Astrocyte (in vitro differentiated cells and primary cell): ENCODE measurements around the gene VRK1.

Source experiments
- CTCF ChIP-seq: IDR thresholded peaks from 2 replicates; pipeline ENCODE4 v1.5.1; 2011; ENCODE audit warnings: low read depth, mild to moderate bottlenecking, inconsistent platforms, low read length, moderate library complexity; ENCODE audit not compliant: insufficient read depth
- EZH2 ChIP-seq: IDR thresholded peaks from 2 replicates; pipeline ENCODE4 v1.6.1; 2012; ENCODE audit warnings: mild to moderate bottlenecking, low read length, inconsistent platforms; ENCODE audit not compliant: insufficient read depth

GRCh38 chr14:96817750-96818666, 20.8 kb downstream of the VRK1 start:
- TF ChIP-seq CTCF, result no peak
- no peak for TF ChIP-seq EZH2
